ENCODE measurements around the gene GALNTL6. TPM values are rescaled to one million over a fixed set of nuclear protein-coding genes. Genes with fewer than 3 reads are reported as not detected.

The GALNTL6 gene
- polyA plus RNA-seq, 1 experiment, result not detected

GRCh38 chr4:172099376-172099775 is 286.2 kb downstream of the GALNTL6 start:
- H3K27me3 ChIP-seq (ENCODE audit: control insufficient read depth, insufficient read depth, low read length), result no peaks in the 10 kb centered on the region
- CTCF ChIA-PET, result no interaction called here
- DNase-seq (ENCODE audit: low read depth, low spot score), result no peak
- TF ChIP-seq, protein P1, sequence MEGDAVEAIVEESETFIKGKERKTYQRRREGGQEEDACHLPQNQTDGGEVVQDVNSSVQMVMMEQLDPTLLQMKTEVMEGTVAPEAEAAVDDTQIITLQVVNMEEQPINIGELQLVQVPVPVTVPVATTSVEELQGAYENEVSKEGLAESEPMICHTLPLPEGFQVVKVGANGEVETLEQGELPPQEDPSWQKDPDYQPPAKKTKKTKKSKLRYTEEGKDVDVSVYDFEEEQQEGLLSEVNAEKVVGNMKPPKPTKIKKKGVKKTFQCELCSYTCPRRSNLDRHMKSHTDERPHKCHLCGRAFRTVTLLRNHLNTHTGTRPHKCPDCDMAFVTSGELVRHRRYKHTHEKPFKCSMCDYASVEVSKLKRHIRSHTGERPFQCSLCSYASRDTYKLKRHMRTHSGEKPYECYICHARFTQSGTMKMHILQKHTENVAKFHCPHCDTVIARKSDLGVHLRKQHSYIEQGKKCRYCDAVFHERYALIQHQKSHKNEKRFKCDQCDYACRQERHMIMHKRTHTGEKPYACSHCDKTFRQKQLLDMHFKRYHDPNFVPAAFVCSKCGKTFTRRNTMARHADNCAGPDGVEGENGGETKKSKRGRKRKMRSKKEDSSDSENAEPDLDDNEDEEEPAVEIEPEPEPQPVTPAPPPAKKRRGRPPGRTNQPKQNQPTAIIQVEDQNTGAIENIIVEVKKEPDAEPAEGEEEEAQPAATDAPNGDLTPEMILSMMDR (IDR thresholded peaks at IDR 0.05; ENCODE audit: low read depth, low read length), result no peak
- POLR2A ChIA-PET, result no interaction called here
- H3K9me3 ChIP-seq (ENCODE audit: control insufficient read depth, insufficient read depth, low read length), result no peaks in the 10 kb centered on the region; the same call in 1 of the 2 replicates
- H3K4me3 ChIP-seq (ENCODE audit: low read depth, low read length), result no peak overlapping the region
- H3K27ac ChIP-seq (ENCODE audit: low read depth, low read length), result no peak overlapping the region

DNA sequence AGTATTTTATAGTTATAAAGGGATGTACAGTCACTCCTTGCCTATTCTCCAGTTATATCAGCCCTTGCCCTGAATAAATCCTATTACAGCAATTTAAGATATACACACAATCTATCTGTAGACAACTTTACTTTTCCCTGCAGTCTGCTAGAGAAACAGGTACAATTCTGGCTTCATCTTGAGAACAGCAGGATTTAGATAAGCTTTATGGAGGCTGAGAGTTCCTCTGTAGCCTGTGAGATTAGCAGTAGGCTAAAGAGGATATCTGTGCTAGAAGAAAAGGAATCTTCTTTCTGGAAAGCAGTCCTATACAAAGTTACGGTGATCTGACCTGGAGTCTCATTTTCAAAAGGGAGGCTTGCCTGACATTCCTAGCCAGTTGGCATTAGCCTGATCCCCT is 290.3 kb downstream of the GALNTL6 start:
- TF ChIP-seq, protein P1 (IDR thresholded peaks at IDR 0.05; ENCODE audit: low read depth, low read length), result no peak
- Histone ChIP-seq H3K9me3 (ENCODE audit: control insufficient read depth, insufficient read depth, low read length) (no peaks in the 10 kb centered on the region), H3K4me3 (ENCODE audit: low read depth, low read length) (no peak overlapping the region), H3K27me3 (ENCODE audit: control insufficient read depth, insufficient read depth, low read length) (no peaks in the 10 kb centered on the region), H3K27ac (ENCODE audit: low read depth, low read length) (no peak overlapping the region)
- ChIA-PET CTCF (no interaction called here), POLR2A (no interaction called here)
- no peak for DNase-seq (ENCODE audit: low read depth, low spot score)

- DNase-seq (ENCODE audit: low read depth, low spot score), result no peak
- Histone ChIP-seq H3K27ac (ENCODE audit: low read depth, low read length) (no peak overlapping the region), H3K9me3 (ENCODE audit: control insufficient read depth, insufficient read depth, low read length) (no peaks in the 10 kb centered on the region), H3K27me3 (ENCODE audit: control insufficient read depth, insufficient read depth, low read length) (no peaks in the 10 kb centered on the region), H3K4me3 (ENCODE audit: low read depth, low read length) (no peak overlapping the region)
- TF ChIP-seq, protein P1 (IDR thresholded peaks at IDR 0.05; ENCODE audit: low read depth, low read length), result no peak
- POLR2A ChIA-PET, result no interaction called here
- CTCF ChIA-PET, result interaction anchor here (0.6 kb wide), 1 partner anchor 1847 kb away, joined by 7 read pairs; no protein-coding TSS in a partner anchor
These were observed 291.3 kb downstream of the GALNTL6 start for GRCh38 chr4:172104539-172104938.

DNA sequence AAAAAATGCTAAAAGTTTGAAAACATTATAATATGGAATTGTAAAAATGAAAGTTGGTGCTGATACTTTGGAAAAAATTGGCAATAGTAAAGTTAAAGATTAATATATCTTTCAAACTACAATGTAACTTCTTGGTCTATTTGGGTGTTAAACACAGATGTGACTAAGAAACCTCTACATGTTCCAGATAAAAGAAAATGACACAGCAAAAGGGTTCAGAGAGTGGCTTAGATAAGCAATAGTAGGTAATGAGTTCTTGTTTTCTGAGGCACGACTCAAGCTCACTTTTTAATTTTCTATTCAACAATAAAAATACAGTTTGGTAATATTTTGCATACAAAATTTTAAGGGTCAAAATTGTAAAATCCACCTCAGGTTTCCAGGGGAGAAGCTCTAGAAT is 292.7 kb downstream of the GALNTL6 start:
- TF ChIP-seq, protein P1 (IDR thresholded peaks at IDR 0.05; ENCODE audit: low read depth, low read length), result no peak
- no peak overlapping the region for H3K4me3 ChIP-seq (ENCODE audit: low read depth, low read length)
- DNase-seq (ENCODE audit: low read depth, low spot score), result no peak
- POLR2A ChIA-PET, result no interaction called here
- no peaks in the 10 kb centered on the region for H3K27me3 ChIP-seq (ENCODE audit: control insufficient read depth, insufficient read depth, low read length)
- H3K9me3 ChIP-seq (ENCODE audit: control insufficient read depth, insufficient read depth, low read length), result no peaks in the 10 kb centered on the region
- H3K27ac ChIP-seq (ENCODE audit: low read depth, low read length), result no peak overlapping the region
- CTCF ChIA-PET, result no interaction called here

GRCh38 chr4:172109466-172109865 is 296.3 kb downstream of the GALNTL6 start:
- no peaks in the 10 kb centered on the region for H3K27me3 ChIP-seq (ENCODE audit: control insufficient read depth, insufficient read depth, low read length)
- H3K9me3 ChIP-seq (ENCODE audit: control insufficient read depth, insufficient read depth, low read length), result no peaks in the 10 kb centered on the region
- TF ChIP-seq, protein P1 (IDR thresholded peaks at IDR 0.05; ENCODE audit: low read depth, low read length), result no peak
- no peak overlapping the region for H3K4me3 ChIP-seq (ENCODE audit: low read depth, low read length)
- no peak overlapping the region for H3K27ac ChIP-seq (ENCODE audit: low read depth, low read length)
- POLR2A ChIA-PET, result no interaction called here
- DNase-seq (ENCODE audit: low read depth, low spot score), result no peak
- CTCF ChIA-PET, result no interaction called here
